Lung microvascular endothelial cell (primary cell): ENCODE results near the gene DUSP8. TPM values are rescaled to one million over a fixed set of nuclear protein-coding genes. Genes with fewer than 3 reads are reported as not detected.
A peak's percentile ranks its signal among the peaks of the same experiment; 100 is the strongest.
"Not testable (repeated sequence)": the region's sequence is repeated elsewhere in the genome, so short reads cannot be mapped to it uniquely, and the experiment has no call there.

ENCODE experiments used
- DNase-seq, 2 donors: peaks; one replicate each; pipeline versions ENCODE4 v3.0.0 to v3.0.0-alpha.2; 2010; ENCODE audit warnings: low read depth in 2 of 2
- total RNA-seq: library from RNA; depleted of rRNA; stranded (reverse); fragments of >200 nt; gene quantifications from 2 replicates; pipeline ENCODE4 v1.2.1, GENCODE V29; 2014

DUSP8 gene
- total RNA-seq, 1 donor from 2014 or later = 0.40 TPM

- DNase-seq = peak in 1 of 2 donors; percentile 42
Observed at GRCh38 chr11:1589191-1589963, 17.3 kb upstream of the DUSP8 start.

GRCh38 chr11:1586699-1587098 is 14.6 kb upstream of the DUSP8 start:
- DNase-seq = no peak

GRCh38 chr11:1584661-1585370 is 12.7 kb upstream of the DUSP8 start, which contains the start of gene KRTAP5-1:
KRTAP5-1 (minus strand) TSS chr11:1585283; CDS start chr11:1585249, 34 bp downstream.
- DNase-seq = not testable (repeated sequence)

GRCh38 chr11:1582909-1583308 is 10.8 kb upstream of the DUSP8 start:
- DNase-seq = not testable (repeated sequence)

DNA sequence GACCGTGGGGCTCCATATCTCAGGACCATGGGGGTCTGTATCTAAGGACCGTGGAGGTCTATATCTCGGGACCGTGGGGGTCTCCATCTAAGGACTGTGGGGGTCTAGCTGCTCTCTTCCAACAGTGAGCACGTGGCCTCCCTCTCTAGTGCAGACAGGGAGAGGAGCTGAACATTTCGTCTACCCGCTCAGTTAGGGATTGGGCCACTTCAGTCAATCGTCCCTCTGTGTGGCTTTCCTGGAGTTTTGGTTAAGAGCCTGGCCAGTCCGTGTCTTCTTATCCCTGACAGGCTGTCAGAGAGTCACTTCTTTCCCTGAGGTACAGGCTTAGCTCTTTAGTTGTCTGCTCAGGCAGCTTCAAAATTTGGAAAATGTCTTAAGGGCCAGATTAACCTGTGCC is 9.9 kb upstream of the DUSP8 start:
- no peak for DNase-seq

DNA sequence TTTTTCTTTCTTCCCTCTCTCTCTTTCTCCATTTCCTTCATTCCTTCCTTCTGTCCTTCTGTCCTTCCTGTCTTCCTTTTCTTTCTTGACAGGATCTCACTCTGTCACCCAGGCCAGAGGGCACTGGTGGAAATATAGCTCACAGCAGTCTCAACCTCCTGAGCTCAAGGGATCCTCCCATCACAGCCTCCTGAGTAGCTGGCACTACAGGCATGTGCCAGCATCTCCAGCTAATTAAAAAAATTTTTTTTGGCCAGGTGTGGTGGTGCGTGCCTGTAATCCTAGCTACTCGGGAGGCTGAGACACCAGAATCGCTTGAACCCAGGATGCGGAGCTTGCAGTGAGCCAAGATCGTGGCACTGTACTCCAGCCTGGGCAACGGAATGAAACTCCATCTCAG is 4.8 kb upstream of the DUSP8 start:
- DNase-seq = no peak

GRCh38 chr11:1575756-1576155 is 3.7 kb upstream of the DUSP8 start:
- not testable (repeated sequence) for DNase-seq

DNA sequence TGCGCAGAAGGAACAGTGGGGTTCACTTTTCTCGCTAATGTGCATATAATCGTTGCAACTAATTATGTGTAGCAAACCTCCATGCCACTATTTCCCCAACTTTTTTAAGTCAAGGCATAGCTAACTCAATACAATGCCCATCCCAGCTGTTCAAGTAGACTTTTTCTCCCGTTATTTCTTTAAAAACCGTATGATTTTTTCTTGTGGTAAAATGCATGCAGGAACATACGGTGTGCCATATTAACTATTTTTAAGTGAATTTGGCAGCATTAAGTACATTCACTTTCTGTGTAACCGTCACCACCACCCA is 2.8 kb upstream of the DUSP8 start:
- DNase-seq = no peak

DNA sequence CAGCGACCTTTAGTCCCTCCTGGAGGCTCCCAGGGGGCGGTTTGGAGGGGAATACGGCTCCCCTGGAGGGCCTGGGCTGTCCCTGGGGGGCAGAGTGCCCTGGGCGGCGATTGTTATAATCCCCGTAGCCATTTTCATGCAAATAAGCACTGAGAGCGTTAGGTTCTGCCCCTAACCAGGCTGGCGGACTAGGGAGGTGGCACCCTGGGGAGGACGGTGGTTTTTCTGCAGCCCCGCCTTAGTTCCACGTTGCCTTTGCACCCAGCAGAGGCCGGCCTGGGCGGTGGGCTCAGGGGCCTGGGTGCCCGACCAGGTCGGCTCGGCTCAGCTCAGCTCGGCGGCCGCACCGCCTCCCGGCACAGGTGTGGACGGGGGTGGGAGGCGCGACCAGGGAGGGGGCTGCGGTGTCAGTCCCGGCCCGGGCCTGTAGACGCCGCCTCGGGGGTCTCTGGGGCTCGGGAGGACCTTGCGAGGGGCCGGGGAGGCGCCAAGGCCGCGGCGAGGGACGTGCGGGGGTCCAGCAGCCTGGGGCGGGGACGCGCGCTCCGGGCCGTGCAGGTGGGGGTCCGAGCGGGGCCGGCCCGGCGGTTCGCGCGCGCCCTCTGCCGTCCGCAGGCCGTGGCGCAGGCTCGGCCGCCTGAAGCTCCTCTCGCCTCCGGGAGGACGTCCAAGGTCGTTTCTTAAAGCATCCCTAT is 2.3 kb upstream of the DUSP8 start:
- DNase-seq = peak; percentile 46 to 48

DNA sequence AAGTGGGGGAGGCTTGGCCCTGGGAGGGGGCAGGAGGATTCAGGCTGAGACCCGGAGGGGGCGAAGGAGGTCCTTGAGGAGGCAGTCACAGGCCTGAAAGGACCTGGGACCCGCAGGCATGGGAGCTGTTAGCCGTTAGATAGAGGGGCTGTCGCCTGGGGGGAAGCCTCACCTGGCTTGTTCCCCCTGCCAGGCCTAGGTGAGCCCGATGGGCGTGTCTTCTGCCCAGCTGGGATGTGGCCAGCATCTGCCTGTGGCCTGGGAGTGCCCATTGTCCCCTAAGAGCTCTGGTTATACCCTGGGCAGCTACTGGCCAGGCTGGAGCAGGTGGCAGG is 1.8 kb upstream of the DUSP8 start:
- DNase-seq = no peak

DNA sequence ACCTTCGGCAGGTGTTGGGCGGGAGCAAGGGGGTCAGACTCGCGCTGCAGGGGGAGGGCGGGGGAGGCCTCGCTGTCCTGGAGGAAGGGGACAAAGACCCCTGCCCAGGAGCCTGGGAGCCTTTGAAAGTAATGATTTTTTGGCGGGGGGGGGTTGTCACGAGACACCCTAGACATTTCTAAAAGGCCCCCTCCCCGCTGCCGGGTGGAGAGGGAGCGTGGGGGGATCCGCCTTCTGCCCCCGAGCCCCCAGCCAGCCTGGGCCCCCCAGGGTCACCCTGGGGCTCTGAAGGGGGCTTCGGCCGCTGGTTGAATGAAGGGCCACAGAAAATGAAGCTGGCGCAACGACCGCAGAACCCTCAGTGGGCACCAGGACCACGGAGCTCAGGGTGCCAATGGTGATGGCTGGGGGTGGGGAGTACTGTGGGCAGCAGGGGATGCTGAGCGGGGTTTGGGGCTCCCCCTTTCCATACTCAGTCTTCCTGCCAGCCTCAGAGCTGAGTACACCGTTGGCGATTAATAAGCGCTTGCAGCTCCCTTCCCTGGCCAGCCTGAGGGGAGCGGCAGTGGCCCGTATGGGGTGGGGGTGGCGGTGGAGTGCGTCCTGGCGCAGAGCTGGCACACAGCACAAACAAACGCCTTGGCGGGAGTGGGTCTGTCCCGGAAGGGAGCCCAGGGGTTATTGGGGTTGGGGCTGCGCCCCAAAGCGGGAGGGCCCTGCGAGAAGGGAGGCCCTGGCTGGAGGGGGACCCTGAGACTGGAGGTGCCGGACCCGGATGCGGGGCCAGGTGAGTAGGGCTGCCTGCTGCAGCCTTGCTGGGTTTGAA is 1.2 kb upstream of the DUSP8 start:
- DNase-seq = no peak

DNA sequence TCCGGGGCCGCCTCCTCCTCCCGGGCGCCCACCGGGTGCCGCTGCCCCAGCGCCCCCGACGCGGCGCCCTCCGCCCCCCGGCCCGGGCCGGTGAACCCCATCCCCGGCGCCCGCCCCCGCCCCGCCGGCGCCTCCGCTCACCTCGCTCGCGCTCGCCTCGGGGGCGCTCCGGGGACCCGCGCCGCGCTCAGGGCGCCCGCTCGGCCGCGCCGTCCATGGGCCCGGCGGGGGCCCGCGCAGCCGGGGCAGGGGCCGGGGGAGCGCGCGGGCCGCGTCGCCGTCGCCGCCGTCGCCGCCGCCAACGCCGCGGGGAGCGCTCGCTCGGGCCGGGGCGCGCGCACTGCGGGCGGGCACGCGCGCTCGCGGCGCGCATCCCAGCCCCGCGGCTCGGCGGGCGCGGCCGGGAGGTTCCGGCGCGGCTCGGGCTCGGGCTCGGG is 293 bp downstream of the DUSP8 start:
- no peak for DNase-seq

GRCh38 chr11:1570896-1571759 is 943 bp downstream of the DUSP8 start:
- DNase-seq = no peak

- DNase-seq = no peak
Observed at GRCh38 chr11:1570531-1570895, 1.6 kb downstream of the DUSP8 start.

DNA sequence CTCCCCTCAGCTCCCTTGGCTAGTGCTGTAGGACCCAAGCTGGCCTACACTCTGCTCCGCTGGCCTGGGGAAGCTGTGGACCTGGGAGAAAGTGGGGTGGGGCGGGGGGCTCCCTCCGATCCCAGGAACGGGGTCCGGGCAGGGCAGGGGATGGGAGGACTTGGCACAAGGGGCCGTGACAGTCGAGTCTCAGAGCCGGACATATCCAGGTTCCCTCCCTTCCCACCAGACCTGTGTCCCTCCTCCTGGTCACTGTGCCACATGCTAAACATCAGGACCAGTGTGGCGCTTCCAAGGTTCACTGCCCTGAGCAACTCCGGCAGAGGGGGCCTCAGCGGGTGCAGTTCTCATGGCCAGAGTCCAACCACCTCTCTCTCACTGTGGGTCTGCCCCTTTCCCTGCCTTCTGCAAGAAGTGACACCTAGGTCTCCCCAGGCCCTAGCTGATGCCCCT is 2.0 kb downstream of the DUSP8 start:
- no peak for DNase-seq

DNA sequence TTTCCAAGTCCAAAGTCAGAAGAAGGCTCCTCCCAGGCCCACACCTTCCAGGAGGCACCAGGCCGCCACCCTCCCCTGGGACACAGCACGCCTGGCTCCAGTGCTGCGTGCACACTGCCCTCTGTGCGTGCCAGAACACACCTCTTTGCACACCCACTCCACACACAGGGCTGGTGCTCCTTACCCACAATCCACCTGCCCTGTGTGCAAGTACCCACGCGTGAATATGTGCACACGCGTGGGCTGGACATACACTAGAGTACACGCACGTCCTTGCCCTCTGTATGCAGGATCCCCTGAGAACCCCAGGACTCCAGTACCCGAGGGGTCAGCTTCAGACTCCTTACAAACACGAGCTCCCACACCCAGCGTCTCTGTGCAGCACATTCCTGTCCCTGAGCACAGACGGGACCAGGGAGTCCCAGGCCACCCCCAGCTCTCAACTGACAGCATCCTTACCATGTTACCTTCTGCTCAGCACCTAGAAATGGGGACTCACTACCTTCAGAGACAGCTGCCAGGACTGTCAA is 2.8 kb downstream of the DUSP8 start:
- no peak for DNase-seq

DNA sequence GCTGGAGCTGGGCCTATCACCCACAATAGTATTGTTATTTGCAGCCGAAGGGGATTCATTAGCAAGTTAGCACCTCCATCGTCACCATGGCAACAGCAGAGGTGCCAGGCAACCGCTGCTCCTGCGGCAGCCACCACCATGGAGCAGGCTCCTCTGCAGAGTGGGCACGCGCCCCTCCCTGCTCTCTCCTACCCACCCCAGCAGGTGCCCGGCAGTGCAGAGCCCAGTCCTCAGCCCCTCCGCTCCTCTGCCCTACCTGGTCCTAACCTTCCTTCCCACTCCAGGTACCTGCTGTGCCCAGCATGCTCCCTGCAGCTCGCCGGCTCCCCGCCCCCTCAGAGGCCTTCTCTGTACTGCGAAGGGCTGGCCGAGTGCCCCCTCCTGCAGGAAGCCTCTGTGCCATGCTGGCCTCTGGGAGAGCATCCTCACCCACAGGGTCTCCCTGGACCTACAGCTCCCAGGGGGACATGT is 3.6 kb downstream of the DUSP8 start:
- no peak for DNase-seq

DNA sequence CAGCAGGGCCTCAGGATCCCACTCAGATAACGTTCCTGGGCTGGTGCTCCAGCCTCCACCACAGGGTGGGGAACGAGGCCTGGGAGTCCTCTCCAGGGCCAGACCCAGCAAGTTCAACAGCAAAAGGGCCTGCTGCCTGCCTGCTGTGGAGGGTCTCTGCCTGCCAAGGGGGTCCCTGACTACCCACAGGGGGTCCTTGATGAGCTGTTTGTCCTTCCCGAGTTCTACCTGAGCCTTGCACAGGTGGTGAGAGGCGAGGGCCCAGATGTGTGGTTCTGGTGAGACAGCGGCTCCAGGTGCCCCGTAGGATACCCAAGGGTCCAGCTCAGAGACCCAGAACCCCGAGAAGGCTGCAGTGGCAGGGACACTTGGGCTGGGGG is 4.4 kb downstream of the DUSP8 start:
- DNase-seq = no peak

- DNase-seq = no peak
Observed at GRCh38 chr11:1567052-1567720, 4.9 kb downstream of the DUSP8 start.
